KMS-11 (cell line): ENCODE measurements around the gene KCNMB4.

ENCODE experiments used
- H2AFZ ChIP-seq: fragments of 200-600 bp; sonication (generic); 2 replicates; pipeline ENCODE4 v1.6.1; 2016; ENCODE audit warnings: antibody characterized with exemption, mixed run types, low read depth
- H3K27ac ChIP-seq: fragments of 200-600 bp; sonication (generic); 2 replicates; pipeline ENCODE4 v1.6.1; 2016; ENCODE audit warnings: mild to moderate bottlenecking, mixed run types
- H3K27me3 ChIP-seq: fragments of 200-600 bp; sonication (generic); 2 replicates; pipeline ENCODE4 v1.6.1; 2017; ENCODE audit warnings: mild to moderate bottlenecking, low read depth, mixed run types, moderate library complexity; ENCODE audit not compliant: insufficient read depth
- H3K36me3 ChIP-seq: fragments of 200-600 bp; sonication (generic); 2 replicates; pipeline ENCODE4 v1.6.1; 2017; ENCODE audit warnings: mild to moderate bottlenecking, mixed run types; ENCODE audit not compliant: insufficient read depth
- H3K4me1 ChIP-seq: fragments of 200-600 bp; sonication (generic); 2 replicates; pipeline ENCODE4 v1.6.1; 2016; ENCODE audit warnings: mild to moderate bottlenecking, low read depth, mixed run types; ENCODE audit not compliant: poor library complexity, severe bottlenecking
- H3K4me2 ChIP-seq: fragments of 200-600 bp; sonication (generic); 2 replicates; pipeline ENCODE4 v1.7.0; 2016; ENCODE audit warnings: mild to moderate bottlenecking, mixed run types
- H3K4me3 ChIP-seq: fragments of 200-600 bp; sonication (generic); IDR thresholded peaks from 2 replicates; pipeline ENCODE4 v1.6.1; 2017; ENCODE audit warnings: low read depth, low read length, mixed read lengths; ENCODE audit not compliant: insufficient read depth
- H3K79me2 ChIP-seq: fragments of 200-600 bp; sonication (generic); 2 replicates; pipeline ENCODE4 v1.6.1; 2016; ENCODE audit warnings: low read depth, mixed run types; ENCODE audit not compliant: insufficient read depth
- H3K9ac ChIP-seq: fragments of 200-600 bp; sonication (generic); 2 replicates; pipeline ENCODE4 v1.6.1; 2016; ENCODE audit warnings: mild to moderate bottlenecking, mixed run types
- H4K20me1 ChIP-seq: fragments of 200-600 bp; sonication (generic); 2 replicates; pipeline ENCODE4 v1.6.1; 2016; ENCODE audit warnings: mild to moderate bottlenecking, mixed run types; ENCODE audit not compliant: insufficient read depth
- CTCF ChIP-seq: fragments of 200-600 bp; sonication (generic); conservative IDR thresholded peaks from 2 replicates; pipeline ENCODE4 v1.6.1; 2017; ENCODE audit warnings: low read depth, mild to moderate bottlenecking, antibody characterized with exemption, low read length, moderate library complexity, mixed read lengths

KCNMB4 gene

GRCh38 chr12:70466753-70467152, 100.7 kb downstream of the KCNMB4 start:
- Histone ChIP-seq H3K9ac (no peak overlapping the region), H3K27ac (no peak overlapping the region), H2AFZ (no peak overlapping the region), H3K4me2 (no peak overlapping the region), H4K20me1 (no peaks in the 10 kb centered on the region), H3K27me3 (no peaks in the 10 kb centered on the region), H3K36me3 (no peaks in the 10 kb centered on the region), H3K4me1 (no peaks in the 10 kb centered on the region), H3K4me3 (no peak overlapping the region), H3K79me2 (no peaks in the 10 kb centered on the region)
- TF ChIP-seq CTCF = no peak

- Histone ChIP-seq H3K36me3 (no peaks in the 10 kb centered on the region), H3K9ac (no peak overlapping the region), H3K4me3 (no peak overlapping the region), H3K4me2 (no peak overlapping the region), H3K27ac (no peak overlapping the region), H2AFZ (no peak overlapping the region), H3K79me2 (no peaks in the 10 kb centered on the region), H3K4me1 (no peaks in the 10 kb centered on the region), H4K20me1 (no peaks in the 10 kb centered on the region), H3K27me3 (no peaks in the 10 kb centered on the region)
- no peak for TF ChIP-seq CTCF
Observed at GRCh38 chr12:70467476-70467875, 101.4 kb downstream of the KCNMB4 start.

GRCh38 chr12:70467918-70468733, 102.0 kb downstream of the KCNMB4 start:
- Histone ChIP-seq H3K4me3 (no peak overlapping the region), H3K36me3 (no peaks in the 10 kb centered on the region), H3K27me3 (no peaks in the 10 kb centered on the region), H3K79me2 (no peaks in the 10 kb centered on the region), H2AFZ (no peak overlapping the region; the same call in 1 of the 2 replicates), H4K20me1 (no peaks in the 10 kb centered on the region), H3K27ac (no peak overlapping the region), H3K9ac (no peak overlapping the region), H3K4me1 (no peaks in the 10 kb centered on the region), H3K4me2 (no peak overlapping the region)
- TF ChIP-seq CTCF = no peak

- H3K9ac ChIP-seq = no peak overlapping the region
- H2AFZ ChIP-seq = no peak overlapping the region
- no peaks in the 10 kb centered on the region for H3K4me1 ChIP-seq
- TF ChIP-seq CTCF = no peak
- no peaks in the 10 kb centered on the region for H4K20me1 ChIP-seq
- no peaks in the 10 kb centered on the region for H3K27me3 ChIP-seq
- H3K27ac ChIP-seq = no peak overlapping the region
- no peak overlapping the region for H3K4me2 ChIP-seq
- no peaks in the 10 kb centered on the region for H3K36me3 ChIP-seq
- H3K79me2 ChIP-seq = no peaks in the 10 kb centered on the region
- H3K4me3 ChIP-seq = no peak overlapping the region
Observed at GRCh38 chr12:70468741-70469140, 102.7 kb downstream of the KCNMB4 start.
